ENCODE results near the gene USP9Y. TPM values are rescaled to one million over a fixed set of nuclear protein-coding genes. Genes with fewer than 3 reads are reported as not detected.

Gene USP9Y
- total RNA-seq, 2 donors from 2014 or later, result 44.1 TPM; not detected in 1

DNA sequence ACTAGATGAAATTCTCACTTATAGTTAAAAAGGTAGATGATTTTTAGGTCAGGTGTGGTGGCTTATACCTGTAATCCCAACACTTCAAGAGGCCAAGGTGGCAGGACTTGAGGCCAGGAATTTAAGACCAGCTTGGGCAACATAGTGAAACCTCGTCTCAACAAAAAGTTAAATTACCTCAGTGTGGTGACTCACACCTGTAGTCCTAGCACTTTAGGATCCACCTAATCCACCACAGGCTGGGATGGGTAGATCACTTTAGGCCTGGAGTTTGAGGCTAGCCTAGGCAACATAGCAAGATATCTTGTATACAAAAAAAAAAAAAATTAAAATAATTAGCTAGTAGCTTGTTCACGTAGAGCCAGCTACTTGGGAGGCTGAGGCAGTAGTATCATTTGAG is 140.3 kb downstream of the USP9Y start:
- H3K9ac ChIP-seq (ENCODE audit: extremely low read depth, low read length, poor library complexity, severe bottlenecking), result no peak overlapping the region
- DNase-seq, result no peak
- Mint-ChIP-seq H3K36me3 (ENCODE audit: low read depth) (no peaks in the 10 kb centered on the region), H3K27ac (no peak overlapping the region), H3K4me3 (no peak overlapping the region), H3K9me3 (no peaks in the 10 kb centered on the region), H3K4me1 (no peaks in the 10 kb centered on the region), H3K27me3 (ENCODE audit: insufficient read depth) (no peaks in the 10 kb centered on the region)
- no peaks in the 10 kb centered on the region for H3K4me1 ChIP-seq (ENCODE audit: control insufficient read depth, insufficient read depth, low read length)
- no peaks in the 10 kb centered on the region for H3K27me3 ChIP-seq (ENCODE audit: control insufficient read depth, insufficient read depth, low read length, poor library complexity, severe bottlenecking)
- H3K4me3 ChIP-seq (ENCODE audit: low read length), result no peak overlapping the region
- TF ChIP-seq, protein P1, sequence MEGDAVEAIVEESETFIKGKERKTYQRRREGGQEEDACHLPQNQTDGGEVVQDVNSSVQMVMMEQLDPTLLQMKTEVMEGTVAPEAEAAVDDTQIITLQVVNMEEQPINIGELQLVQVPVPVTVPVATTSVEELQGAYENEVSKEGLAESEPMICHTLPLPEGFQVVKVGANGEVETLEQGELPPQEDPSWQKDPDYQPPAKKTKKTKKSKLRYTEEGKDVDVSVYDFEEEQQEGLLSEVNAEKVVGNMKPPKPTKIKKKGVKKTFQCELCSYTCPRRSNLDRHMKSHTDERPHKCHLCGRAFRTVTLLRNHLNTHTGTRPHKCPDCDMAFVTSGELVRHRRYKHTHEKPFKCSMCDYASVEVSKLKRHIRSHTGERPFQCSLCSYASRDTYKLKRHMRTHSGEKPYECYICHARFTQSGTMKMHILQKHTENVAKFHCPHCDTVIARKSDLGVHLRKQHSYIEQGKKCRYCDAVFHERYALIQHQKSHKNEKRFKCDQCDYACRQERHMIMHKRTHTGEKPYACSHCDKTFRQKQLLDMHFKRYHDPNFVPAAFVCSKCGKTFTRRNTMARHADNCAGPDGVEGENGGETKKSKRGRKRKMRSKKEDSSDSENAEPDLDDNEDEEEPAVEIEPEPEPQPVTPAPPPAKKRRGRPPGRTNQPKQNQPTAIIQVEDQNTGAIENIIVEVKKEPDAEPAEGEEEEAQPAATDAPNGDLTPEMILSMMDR (conservative IDR thresholded peaks at IDR 0.05), result no peak
- H3K9me3 ChIP-seq (ENCODE audit: control insufficient read depth, low read length), result no peaks in the 10 kb centered on the region
- H3K36me3 ChIP-seq (ENCODE audit: control insufficient read depth, insufficient read depth, low read length), result peaks cover 23% of the 10 kb centered on the region
- no peak overlapping the region for H3K27ac ChIP-seq (ENCODE audit: low read depth, low read length)
- WGBS, 2 experiments (ENCODE audit: insufficient coverage in 1 of 2, insufficient read length in 1 of 2), result 89% methylated on average over 1 of the region's 2 CpGs; no CpG with 5 or more reads in 1 of the 2 experiments

DNA sequence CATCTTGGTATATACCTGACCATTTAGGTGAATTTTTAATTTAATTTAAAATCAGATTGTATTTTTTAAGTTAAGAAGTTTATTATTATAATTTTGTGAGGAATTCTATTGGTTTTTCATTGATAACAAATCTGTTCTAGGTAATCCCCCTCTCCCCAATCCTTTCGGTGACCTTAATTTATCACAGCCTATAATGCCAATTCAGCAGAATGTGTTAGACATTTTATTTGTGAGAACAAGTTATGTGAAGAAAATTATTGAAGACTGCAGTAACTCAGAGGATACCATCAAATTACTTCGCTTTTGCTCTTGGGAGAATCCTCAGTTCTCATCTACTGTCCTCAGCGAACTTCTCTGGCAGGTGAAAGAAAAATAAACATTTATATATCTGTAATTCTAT is 145.8 kb downstream of the USP9Y start:
- Histone ChIP-seq H3K27ac (ENCODE audit: low read depth, low read length) (no peak overlapping the region), H3K4me3 (ENCODE audit: low read length) (no peak overlapping the region), H3K36me3 (ENCODE audit: control insufficient read depth, insufficient read depth, low read length) (peaks cover 22% of the 10 kb centered on the region), H3K9ac (ENCODE audit: extremely low read depth, low read length, poor library complexity, severe bottlenecking) (no peak overlapping the region), H3K4me1 (ENCODE audit: control insufficient read depth, insufficient read depth, low read length) (no peaks in the 10 kb centered on the region), H3K9me3 (ENCODE audit: control insufficient read depth, low read length) (no peaks in the 10 kb centered on the region), H3K27me3 (ENCODE audit: control insufficient read depth, insufficient read depth, low read length, poor library complexity, severe bottlenecking) (no peaks in the 10 kb centered on the region)
- no CpG with 5 or more reads among the region's 3 CpGs for WGBS, 2 experiments (ENCODE audit: insufficient coverage in 1 of 2, insufficient read length in 1 of 2)
- TF ChIP-seq, protein P1 (conservative IDR thresholded peaks at IDR 0.05), result no peak
- no peak for DNase-seq
- no peaks in the 10 kb centered on the region for H3K27me3 Mint-ChIP-seq (ENCODE audit: insufficient read depth)
- no peak overlapping the region for H3K27ac Mint-ChIP-seq
- H3K4me1 Mint-ChIP-seq, result no peaks in the 10 kb centered on the region
- no peaks in the 10 kb centered on the region for H3K9me3 Mint-ChIP-seq
- H3K36me3 Mint-ChIP-seq (ENCODE audit: low read depth), result no peaks in the 10 kb centered on the region
- H3K4me3 Mint-ChIP-seq, result no peak overlapping the region

GRCh38 chrY:12855791-12856275 is 154.8 kb downstream of the USP9Y start:
- Histone ChIP-seq H3K36me3 (ENCODE audit: control insufficient read depth, insufficient read depth, low read length) (peaks cover 42% of the 10 kb centered on the region), H3K4me3 (ENCODE audit: low read length) (no peak overlapping the region), H3K4me1 (ENCODE audit: control insufficient read depth, insufficient read depth, low read length) (no peaks in the 10 kb centered on the region), H3K9me3 (ENCODE audit: control insufficient read depth, low read length) (no peaks in the 10 kb centered on the region), H3K27me3 (ENCODE audit: control insufficient read depth, insufficient read depth, low read length, poor library complexity, severe bottlenecking) (no peaks in the 10 kb centered on the region), H3K27ac (ENCODE audit: low read depth, low read length) (no peak overlapping the region), H3K9ac (ENCODE audit: extremely low read depth, low read length, poor library complexity, severe bottlenecking) (no peak overlapping the region)
- Mint-ChIP-seq H3K27me3 (ENCODE audit: insufficient read depth) (no peaks in the 10 kb centered on the region), H3K36me3 (ENCODE audit: low read depth) (no peaks in the 10 kb centered on the region), H3K4me1 (no peaks in the 10 kb centered on the region), H3K4me3 (no peak overlapping the region), H3K9me3 (no peaks in the 10 kb centered on the region), H3K27ac (no peak overlapping the region)
- TF ChIP-seq, protein P1 (conservative IDR thresholded peaks at IDR 0.05), result no peak
- no peak for DNase-seq
